Esophagus muscularis mucosa (tissue), 4 donors: ENCODE results near the gene PACRGL. TPM values are rescaled to one million over a fixed set of nuclear protein-coding genes. Genes with fewer than 3 reads are reported as not detected.

Experiments
- DNase-seq: peaks from one replicate; pipeline ENCODE4 v3.0.0-alpha.2; 2017; ENCODE audit errors: extremely low spot score
- H3K27ac ChIP-seq, 4 donors: fragments of 200-600 bp; sonication (generic); replicated peaks in 1 of 4; 1 replicate in 3 of 4; 2 replicates in 1 of 4; pipeline ENCODE4 v1.5.1; 2016 to 2019; ENCODE audit warnings: mild to moderate bottlenecking in 1 of 4
- H3K27me3 ChIP-seq, 4 donors: fragments of 200-600 bp; sonication (generic); one replicate each; pipeline versions ENCODE4 v1.5.1 to v1.6.0; 2016 to 2019
- H3K36me3 ChIP-seq, 4 donors: fragments of 200-600 bp; sonication (generic); one replicate each; pipeline ENCODE4 v1.5.1; 2016 to 2019
- H3K4me1 ChIP-seq, 4 donors: fragments of 200-600 bp; sonication (generic); one replicate each; pipeline ENCODE4 v1.5.1; 2016 to 2019
- H3K4me3 ChIP-seq, 4 donors: fragments of 200-600 bp; sonication (generic); 1 replicate in 2 of 4; 2 replicates in 2 of 4; pipeline ENCODE4 v1.5.1; 2016 to 2019; ENCODE audit warnings: mild to moderate bottlenecking in 4 of 4, moderate library complexity in 1 of 4
- H3K9me3 ChIP-seq, 4 donors: fragments of 200-600 bp; sonication (generic); 1 replicate in 3 of 4; 2 replicates in 1 of 4; pipeline ENCODE4 v1.5.1; 2016 to 2019
- EP300 ChIP-seq: sonication (generic); formaldehyde crosslinking; IDR thresholded peaks from one replicate; pipeline ENCODE4 v1.6.1; 2017; ENCODE audit warnings: antibody characterized with exemption
- POLR2A ChIP-seq: fragments of 450-650 bp; IDR thresholded peaks from one replicate; pipeline ENCODE4 v1.6.1; 2017; ENCODE audit warnings: antibody characterized with exemption, moderate library complexity, mild to moderate bottlenecking, low read depth
- POLR2AphosphoS5 ChIP-seq, 2 donors: sonication (generic); formaldehyde crosslinking; IDR thresholded peaks; one replicate each; pipeline ENCODE4 v1.6.1; 2017; ENCODE audit warnings: antibody characterized with exemption in 2 of 2
- WGBS: methylation state at CpG from one replicate; pipeline ENCODE4 v1.1.5; 2018; 5-methylcytosine and 5-hydroxymethylcytosine counted together
- intact Hi-C: fragments of 100-400 bp; cut with DNase I; formaldehyde crosslinking; loops from one replicate; pipeline ENCODE4 v1.15.1; 2023
- total RNA-seq, 4 donors: library from RNA; depleted of rRNA; stranded (reverse); fragments of >200 nt; gene quantifications; one replicate each; pipeline versions ENCODE4 v1.1.0 to v1.2.1, GENCODE V29; 2016
- TF ChIP-seq, protein P1 (sequence below), 3 experiments: fragments of 200-600 bp in 2 of 3; fragments of 450-650 bp in 1 of 3; sonication (generic) in 2 of 3; IDR thresholded peaks; one replicate each; pipeline ENCODE4 v1.5.1; 2017 to 2019; ENCODE audit warnings: antibody characterized with exemption in 3 of 3, mild to moderate bottlenecking in 2 of 3, moderate library complexity in 1 of 3

Gene PACRGL
- total RNA-seq: 10 to 100 TPM; 22.1 to 28.8 (median 25.5) TPM

GRCh38 chr4:20700007-20700761, at the start of gene PACRGL:
TSS of gene PACRGL (plus strand) at chr4:20700458. CDS start at chr4:20704482, 4,024 bp downstream.
- peak; percentile 98 for DNase-seq
- TF ChIP-seq POLR2AphosphoS5 (IDR thresholded peaks at IDR 0.05): peak; percentile 73 to 80
- TF ChIP-seq EP300: no peak
- TF ChIP-seq, protein P1, sequence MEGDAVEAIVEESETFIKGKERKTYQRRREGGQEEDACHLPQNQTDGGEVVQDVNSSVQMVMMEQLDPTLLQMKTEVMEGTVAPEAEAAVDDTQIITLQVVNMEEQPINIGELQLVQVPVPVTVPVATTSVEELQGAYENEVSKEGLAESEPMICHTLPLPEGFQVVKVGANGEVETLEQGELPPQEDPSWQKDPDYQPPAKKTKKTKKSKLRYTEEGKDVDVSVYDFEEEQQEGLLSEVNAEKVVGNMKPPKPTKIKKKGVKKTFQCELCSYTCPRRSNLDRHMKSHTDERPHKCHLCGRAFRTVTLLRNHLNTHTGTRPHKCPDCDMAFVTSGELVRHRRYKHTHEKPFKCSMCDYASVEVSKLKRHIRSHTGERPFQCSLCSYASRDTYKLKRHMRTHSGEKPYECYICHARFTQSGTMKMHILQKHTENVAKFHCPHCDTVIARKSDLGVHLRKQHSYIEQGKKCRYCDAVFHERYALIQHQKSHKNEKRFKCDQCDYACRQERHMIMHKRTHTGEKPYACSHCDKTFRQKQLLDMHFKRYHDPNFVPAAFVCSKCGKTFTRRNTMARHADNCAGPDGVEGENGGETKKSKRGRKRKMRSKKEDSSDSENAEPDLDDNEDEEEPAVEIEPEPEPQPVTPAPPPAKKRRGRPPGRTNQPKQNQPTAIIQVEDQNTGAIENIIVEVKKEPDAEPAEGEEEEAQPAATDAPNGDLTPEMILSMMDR (IDR thresholded peaks at IDR 0.05): no peak
- TF ChIP-seq POLR2A: peak; percentile 30
- Histone ChIP-seq H3K4me3 (peak within 1 kb of the TSS; percentile 63 to 78 (median 73)), H3K27ac (peak within 1 kb of the TSS; percentile 76 to 84 (median 81)), H3K27me3 (no peaks in the 10 kb centered on the region), H3K9me3 (no peaks in the 10 kb centered on the region), H3K4me1 (peaks cover 20 to 32% (median 25%) of the 10 kb centered on the region in 4 donors), H3K36me3 (peaks cover 8 to 11% (median 9%) of the 10 kb centered on the region in 4 donors)
- intact Hi-C loops: no loop called here
- under 1% methylated on average over 20 of the region's 60 CpGs for WGBS

GRCh38 chr4:20652226-20652885, 47.9 kb upstream of the PACRGL start:
- 64% methylated on average over 1 of the region's 1 CpG for whole genome bisulfite sequencing
- no peak for TF ChIP-seq POLR2AphosphoS5 (IDR thresholded peaks at IDR 0.05)
- TF ChIP-seq POLR2A: no peak
- TF ChIP-seq EP300: no peak
- TF ChIP-seq, protein P1 (IDR thresholded peaks at IDR 0.05): no peak
- Histone ChIP-seq H3K9me3 (peaks cover 0 to 13% (median 3%) of the 10 kb centered on the region in 4 donors), H3K4me3 (no peak overlapping the region), H3K27ac (no peak overlapping the region), H3K36me3 (no peaks in the 10 kb centered on the region), H3K27me3 (no peaks in the 10 kb centered on the region), H3K4me1 (no peaks in the 10 kb centered on the region)
- DNase-seq: peak; percentile 21
- intact Hi-C loops: no loop called here

GRCh38 chr4:20658456-20658855, 41.8 kb upstream of the PACRGL start:
- H3K36me3 ChIP-seq: no peaks in the 10 kb centered on the region
- 79% methylated on average over 4 of the region's 4 CpGs for WGBS
- TF ChIP-seq, protein P1 (IDR thresholded peaks at IDR 0.05): no peak
- TF ChIP-seq EP300: no peak
- no peak for TF ChIP-seq POLR2AphosphoS5 (IDR thresholded peaks at IDR 0.05)
- no peak for TF ChIP-seq POLR2A

DNA sequence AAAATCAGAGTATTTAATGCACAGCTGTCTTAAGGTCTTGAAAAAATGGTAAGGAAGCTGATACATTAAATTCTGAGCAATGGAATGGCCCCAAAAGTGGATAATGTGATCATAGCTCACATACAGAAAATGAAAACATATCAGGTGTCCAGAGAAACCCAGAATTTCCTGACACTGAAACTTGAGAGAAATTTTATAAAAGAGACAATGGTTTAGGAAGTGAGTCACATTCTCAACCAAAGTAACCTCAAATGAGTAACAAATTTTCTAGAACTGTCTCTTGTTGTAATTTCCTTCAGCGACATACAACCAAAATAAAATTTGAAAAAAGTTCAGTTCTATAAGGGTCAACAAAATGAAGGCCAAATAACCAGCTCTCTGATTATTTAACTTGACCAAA, 37.4 kb upstream of the PACRGL start:
- DNase-seq: no peak
- intact Hi-C loops: no loop called here
- no peak overlapping the region for H3K4me3 ChIP-seq
- no peak for TF ChIP-seq EP300
- TF ChIP-seq, protein P1 (IDR thresholded peaks at IDR 0.05): no peak
- TF ChIP-seq POLR2AphosphoS5 (IDR thresholded peaks at IDR 0.05): no peak
- no peak for TF ChIP-seq POLR2A
- H3K4me1 ChIP-seq: no peaks in the 10 kb centered on the region
- no peaks in the 10 kb centered on the region for H3K36me3 ChIP-seq
- H3K27ac ChIP-seq: no peak overlapping the region
- H3K9me3 ChIP-seq: no peaks in the 10 kb centered on the region
- no peaks in the 10 kb centered on the region for H3K27me3 ChIP-seq
- 71% methylated on average over 1 of the region's 1 CpG for WGBS

More at GRCh38 chr4:20658456-20658855, 41.8 kb upstream of the PACRGL start:
- Histone ChIP-seq H3K9me3 (no peaks in the 10 kb centered on the region), H3K27ac (no peak overlapping the region), H3K4me1 (no peaks in the 10 kb centered on the region), H3K4me3 (no peak overlapping the region), H3K27me3 (no peaks in the 10 kb centered on the region)
- DNase-seq: no peak
- intact Hi-C loops: no loop called here
